ENCODE results near the gene EGLN1. TPM values are rescaled to one million over a fixed set of nuclear protein-coding genes. Genes with fewer than 3 reads are reported as not detected.

Gene EGLN1
- polyA plus RNA-seq, 3 donors = 43.8 to 46.2 (median 46.0) TPM

DNA sequence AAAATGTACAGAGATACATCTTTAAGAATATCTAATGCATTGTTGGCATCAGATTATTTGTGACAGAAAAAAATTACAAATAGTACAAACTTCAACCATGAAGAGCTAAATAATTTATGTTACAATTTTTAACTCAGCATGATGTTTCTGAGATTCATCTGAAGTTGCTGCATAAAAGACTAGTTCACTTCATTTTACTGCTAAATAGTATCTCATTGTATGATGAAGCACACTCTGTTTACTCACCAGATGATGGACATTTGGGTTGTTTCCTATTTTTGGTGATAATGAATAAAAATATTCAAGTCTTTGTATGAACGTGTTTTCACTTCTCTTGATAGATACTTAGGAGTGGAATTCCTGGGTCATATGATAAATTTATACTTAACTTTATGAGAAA lies 20.6 kb downstream of the EGLN1 start:
- DNase-seq (ENCODE audit: low read depth in 3 of 3, low spot score in 2 of 3) = no peak

DNA sequence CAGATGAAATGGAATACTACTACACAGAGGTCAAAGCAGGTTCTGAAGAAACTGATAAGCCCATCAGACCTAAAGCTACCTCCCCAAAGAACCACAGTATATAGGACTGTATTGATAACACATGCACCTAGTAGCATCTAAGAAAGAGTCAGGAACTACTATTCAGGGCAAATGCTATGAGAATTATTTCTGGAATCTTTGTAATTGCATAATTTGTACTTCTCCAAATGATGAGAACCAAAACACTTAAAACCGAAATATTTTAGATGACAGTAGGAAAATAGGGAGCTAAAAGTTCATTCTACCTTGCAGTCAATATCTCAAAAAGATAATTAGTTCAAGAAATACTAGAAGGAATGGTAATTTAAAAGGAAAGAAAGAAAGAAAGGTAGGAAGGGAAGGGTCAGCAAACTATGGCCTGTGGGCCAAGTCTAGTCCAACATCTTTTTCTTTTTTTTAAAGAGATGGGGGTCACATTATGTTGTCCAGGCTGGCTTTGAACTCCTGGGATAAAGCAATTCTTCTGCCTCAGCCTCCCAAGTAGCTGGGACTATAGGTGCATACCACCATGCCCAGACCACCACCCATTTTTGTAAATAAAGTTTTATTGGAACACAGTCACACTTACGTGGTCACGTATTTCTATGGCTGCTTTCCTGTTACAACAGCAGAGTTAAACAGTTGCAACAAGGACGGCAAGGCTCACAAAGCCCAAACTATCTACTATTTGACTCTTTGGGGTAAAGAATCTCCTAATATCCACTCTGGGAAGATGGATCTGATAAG lies 24.0 kb downstream of the EGLN1 start:
- DNase-seq (ENCODE audit: low read depth in 3 of 3, low spot score in 2 of 3) = no peak

- no peak for DNase-seq (ENCODE audit: low read depth in 3 of 3, low spot score in 2 of 3)
Measured at GRCh38 chr1:231396643-231397042, 25.4 kb downstream of the EGLN1 start.

DNA sequence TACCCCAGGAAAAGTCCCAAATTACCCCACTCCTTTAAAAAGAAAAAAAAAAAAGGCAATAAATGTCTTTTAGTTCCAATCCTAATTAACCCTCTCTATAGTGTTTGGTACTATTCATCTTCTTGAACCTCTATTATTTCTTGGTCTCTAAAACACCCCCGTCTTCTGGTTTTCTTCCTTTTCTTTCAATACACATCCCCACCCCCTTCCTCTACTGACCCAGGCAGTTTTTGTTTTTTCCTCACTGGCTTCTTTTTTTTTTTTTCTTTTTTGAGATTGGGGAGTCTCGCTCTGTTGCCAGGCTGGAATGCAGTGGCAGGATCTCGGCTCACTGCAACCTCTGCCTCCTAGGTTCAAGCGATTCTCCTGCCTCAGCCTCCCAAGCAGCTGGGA lies 26.1 kb downstream of the EGLN1 start:
- no peak for DNase-seq (ENCODE audit: low read depth in 3 of 3, low spot score in 2 of 3)

- DNase-seq (ENCODE audit: low read depth in 3 of 3, low spot score in 2 of 3) = no peak
Measured at GRCh38 chr1:231395076-231395997, 26.8 kb downstream of the EGLN1 start.

DNA sequence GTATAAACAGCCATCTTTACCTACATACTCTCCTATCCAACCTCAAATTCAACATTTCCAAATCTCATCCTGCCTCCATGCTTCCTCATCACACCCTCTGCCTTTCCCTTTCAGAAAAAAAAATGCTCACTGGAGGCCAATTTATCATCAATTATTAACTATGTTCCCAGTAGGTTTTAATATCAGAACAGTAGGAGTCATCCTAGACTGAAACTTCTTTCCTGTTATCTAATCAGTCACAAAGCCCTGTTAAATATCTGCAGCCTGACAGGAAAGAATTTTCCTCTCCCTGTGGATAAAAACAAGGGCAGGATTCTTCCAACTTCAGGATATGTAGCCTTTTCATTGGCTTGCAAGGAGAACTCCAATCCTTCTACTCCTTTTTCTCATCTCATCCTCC lies 28.4 kb downstream of the EGLN1 start:
- no peak for DNase-seq (ENCODE audit: low read depth in 3 of 3, low spot score in 2 of 3)

- no peak for DNase-seq (ENCODE audit: low read depth in 3 of 3, low spot score in 2 of 3)
Measured at GRCh38 chr1:231392389-231393131, 29.5 kb downstream of the EGLN1 start.

- DNase-seq (ENCODE audit: low read depth in 3 of 3, low spot score in 2 of 3) = no peak
Measured at GRCh38 chr1:231390071-231390470, 32.0 kb downstream of the EGLN1 start.

- no peak for DNase-seq (ENCODE audit: low read depth in 3 of 3, low spot score in 2 of 3)
Measured at GRCh38 chr1:231387770-231388669, 34.1 kb downstream of the EGLN1 start.

- DNase-seq (ENCODE audit: low read depth in 3 of 3, low spot score in 2 of 3) = no peak
Measured at GRCh38 chr1:231386466-231386865, 35.6 kb downstream of the EGLN1 start.

GRCh38 chr1:231385416-231385748 lies 36.7 kb downstream of the EGLN1 start:
- DNase-seq (ENCODE audit: low read depth in 3 of 3, low spot score in 2 of 3) = no peak

DNA sequence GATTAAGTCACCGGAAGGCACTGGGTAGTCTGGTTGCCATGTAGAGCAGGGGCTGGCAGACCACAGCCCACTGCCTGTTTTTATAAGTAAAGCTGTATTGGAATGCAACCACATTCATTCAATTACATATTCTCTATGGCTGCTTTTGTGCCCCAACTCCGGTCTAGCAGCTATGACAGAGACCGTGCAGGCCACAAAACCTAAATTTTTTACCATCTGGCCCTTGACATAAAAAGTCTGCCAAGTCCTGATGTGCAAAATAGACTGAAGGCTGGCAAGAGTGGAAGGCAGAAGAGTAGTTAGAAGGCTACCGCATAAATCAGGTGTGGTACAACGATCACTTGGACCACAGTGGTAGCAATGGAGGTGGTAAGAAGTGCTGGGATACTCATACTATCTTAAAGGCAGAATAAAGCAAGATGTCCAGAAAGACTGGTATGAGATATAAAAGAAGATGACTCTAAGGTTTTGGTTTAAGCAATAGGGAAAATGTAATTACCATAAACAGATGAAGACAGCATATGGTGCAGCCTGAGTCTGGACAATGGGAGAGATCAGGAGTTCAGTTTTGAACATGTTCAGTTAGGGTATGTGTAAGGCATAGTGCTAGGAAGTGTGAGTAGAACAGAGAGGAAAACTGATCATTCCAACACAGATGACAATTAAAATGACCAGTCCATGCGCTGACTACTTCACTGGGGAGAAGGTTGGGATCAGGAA lies 37.2 kb downstream of the EGLN1 start:
- no peak for DNase-seq (ENCODE audit: low read depth in 3 of 3, low spot score in 2 of 3)

DNA sequence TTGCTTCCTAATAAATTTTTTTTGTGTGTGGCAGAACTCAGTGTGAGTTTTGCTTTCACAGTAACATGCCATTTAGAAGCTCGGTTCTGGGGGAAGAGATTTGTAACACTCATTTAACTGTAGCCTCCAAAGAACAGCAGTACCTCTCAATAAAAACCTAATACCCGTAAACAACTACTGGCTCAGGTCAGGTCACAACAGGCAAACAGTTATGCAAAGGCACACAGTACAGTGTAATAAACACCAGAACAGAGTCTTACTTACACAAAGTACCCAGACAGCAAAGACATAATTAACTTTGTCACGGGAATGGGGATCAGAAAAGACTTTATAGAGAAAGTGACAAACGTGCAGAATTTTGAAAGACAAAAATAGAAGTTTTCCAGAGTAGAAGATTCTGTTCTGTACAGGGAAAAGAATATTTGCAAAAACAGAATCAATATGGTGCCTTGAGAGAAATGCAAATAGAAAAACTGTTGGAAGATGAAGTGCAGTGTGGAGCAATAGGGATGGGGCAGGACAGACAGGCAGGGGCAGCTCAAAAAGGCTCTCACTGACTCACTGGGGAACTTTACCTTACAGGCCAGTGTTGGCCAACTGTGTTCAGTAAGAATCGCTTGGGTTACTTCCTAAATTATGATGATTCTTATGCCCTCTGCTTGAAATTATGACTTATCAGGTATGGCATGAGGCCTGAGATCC lies 38.8 kb downstream of the EGLN1 start:
- no peak for DNase-seq (ENCODE audit: low read depth in 3 of 3, low spot score in 2 of 3)

GRCh38 chr1:231382426-231382825 lies 39.7 kb downstream of the EGLN1 start:
- DNase-seq (ENCODE audit: low read depth in 3 of 3, low spot score in 2 of 3) = no peak

GRCh38 chr1:231381729-231382128 lies 40.4 kb downstream of the EGLN1 start:
- no peak for DNase-seq (ENCODE audit: low read depth in 3 of 3, low spot score in 2 of 3)

DNA sequence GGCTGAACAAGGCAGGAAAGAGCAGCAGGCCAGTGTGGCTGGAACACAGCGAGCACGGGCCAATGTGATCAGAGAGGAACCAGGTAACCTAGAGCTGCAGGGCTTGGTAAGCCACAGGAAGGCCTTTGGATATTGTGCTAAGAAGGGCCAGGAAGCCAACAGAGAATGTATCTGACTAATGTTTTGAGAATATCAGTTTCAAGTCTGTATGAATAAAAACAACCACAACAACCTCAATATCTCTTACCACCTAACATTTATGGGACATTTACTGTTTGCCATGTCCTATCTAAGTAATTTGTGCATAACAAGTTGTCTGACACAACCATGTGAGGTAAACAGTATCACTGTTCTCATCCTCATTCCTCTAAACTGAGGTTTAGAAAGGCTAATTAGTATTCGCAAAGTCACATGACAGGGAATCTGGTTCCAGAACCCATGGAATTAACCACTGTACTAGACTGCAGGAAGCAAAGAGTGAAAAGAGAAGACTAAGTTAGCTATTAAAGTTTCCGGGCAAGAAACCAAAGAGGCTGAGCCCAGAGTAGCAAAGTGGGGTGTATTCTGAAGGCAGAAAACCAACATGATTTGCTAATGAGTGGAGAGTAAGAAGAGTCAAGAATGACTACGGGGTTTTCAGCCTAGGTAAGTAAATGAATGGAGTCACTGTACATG lies 45.1 kb downstream of the EGLN1 start:
- no peak for DNase-seq (ENCODE audit: low read depth in 3 of 3, low spot score in 2 of 3)

DNA sequence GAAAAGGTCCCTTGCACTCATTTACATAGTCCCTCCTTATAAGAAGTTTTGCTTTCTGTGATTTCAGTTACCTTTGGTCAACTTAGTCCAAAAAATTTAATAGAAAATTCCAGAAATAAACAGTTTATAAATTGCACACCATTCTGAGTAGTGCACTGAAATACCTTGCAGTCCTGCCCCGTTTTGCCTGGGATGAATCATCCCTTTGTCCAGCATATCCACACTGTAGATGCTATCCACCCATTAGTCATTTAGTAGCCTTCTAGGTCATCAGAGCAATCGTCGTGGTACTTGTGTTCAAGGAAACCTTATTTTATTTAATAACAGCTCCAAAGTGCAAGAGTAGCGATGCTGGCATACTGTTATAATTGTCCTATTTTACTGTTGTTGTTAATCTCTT lies 46.0 kb downstream of the EGLN1 start:
- DNase-seq (ENCODE audit: low read depth in 3 of 3, low spot score in 2 of 3) = no peak

- DNase-seq (ENCODE audit: low read depth in 3 of 3, low spot score in 2 of 3) = no peak
Measured at GRCh38 chr1:231374394-231374793, 47.7 kb downstream of the EGLN1 start.
